HG02642 (cell line): ENCODE measurements around the gene NUMA1.

Experiments
- ATAC-seq: cut with Tn5 transposase; IDR thresholded peaks from one replicate; pipeline ENCODE4 v1.9.1; 2021; ENCODE audit warnings: mild to moderate bottlenecking; ENCODE audit not compliant: unreplicated experiment, poor library complexity

NUMA1 gene

GRCh38 chr11:72069787-72070251 is 10.5 kb downstream of the NUMA1 start:
- ATAC-seq: peak; percentile 61

GRCh38 chr11:72069200-72069599 is 11.1 kb downstream of the NUMA1 start:
- ATAC-seq: peak; percentile 33

- no peak for ATAC-seq
These were observed 12.7 kb downstream of the NUMA1 start for GRCh38 chr11:72067676-72068075.

GRCh38 chr11:72067266-72067665 is 13.1 kb downstream of the NUMA1 start:
- ATAC-seq: no peak

- no peak for ATAC-seq
These were observed 13.5 kb downstream of the NUMA1 start for GRCh38 chr11:72066855-72067254.

DNA sequence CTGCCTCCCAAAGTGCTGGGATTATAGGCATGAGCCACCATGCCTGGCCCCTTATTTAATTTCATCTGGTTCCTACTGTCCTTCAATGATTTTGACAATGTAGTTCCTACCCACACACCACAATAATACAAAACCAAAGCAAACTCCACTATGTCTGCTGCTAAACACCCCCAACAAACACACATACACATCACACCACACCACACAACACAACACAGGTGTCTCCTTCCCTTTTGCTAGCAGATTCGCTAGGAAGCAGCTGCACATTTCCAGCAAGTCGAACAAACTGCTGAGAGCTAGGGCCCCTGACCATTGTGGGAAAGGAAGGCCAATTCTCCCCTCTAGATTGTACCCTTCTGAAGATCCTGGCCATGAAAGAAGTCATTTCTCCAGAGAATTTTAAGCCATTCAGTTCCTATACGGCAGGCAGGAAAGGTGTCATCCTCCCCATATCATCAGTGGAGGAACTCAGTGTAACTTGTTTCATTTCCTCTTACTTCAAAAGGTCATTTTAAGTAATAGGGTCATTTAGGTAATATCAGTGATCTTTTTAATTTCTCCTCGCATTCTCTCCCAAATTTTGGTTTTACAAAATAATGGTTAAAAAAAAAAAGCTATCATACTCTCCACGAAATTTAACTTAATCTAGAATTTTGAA is 18.5 kb downstream of the NUMA1 start:
- no peak for ATAC-seq

- ATAC-seq: no peak
These were observed 21.8 kb downstream of the NUMA1 start for GRCh38 chr11:72058416-72059034.

DNA sequence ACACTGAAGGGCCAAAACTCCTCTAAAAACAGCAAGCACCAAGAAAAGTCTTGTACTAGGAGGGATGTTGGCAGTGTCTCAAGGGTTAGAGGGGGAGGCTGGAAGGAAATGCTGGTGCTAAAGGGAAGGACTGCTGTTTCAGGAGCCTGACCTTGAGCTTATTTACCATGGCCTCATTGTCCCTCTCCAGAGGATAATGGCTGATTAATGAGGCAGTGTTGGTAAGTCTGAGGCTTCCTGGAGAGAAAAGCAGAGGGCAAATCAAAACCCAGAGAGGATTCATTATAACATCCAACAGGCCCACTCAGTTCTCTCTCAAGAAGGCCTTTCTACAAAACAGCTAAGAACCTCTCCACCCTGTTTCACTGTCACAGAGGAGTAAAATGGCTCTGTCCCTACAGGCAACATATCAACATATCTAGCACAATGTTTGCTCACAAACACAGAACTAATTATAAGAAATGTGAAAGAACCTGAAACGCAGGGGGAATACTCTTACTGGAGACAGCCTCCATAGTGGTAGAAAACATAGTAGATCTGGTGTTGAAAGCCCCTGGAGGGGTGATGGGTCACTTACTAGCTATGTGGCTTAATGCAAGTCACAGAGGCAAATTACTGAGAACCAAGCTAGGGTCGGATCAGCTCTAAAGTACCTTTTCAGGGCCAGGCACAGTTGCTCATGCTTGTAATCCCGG is 31.4 kb downstream of the NUMA1 start:
- ATAC-seq: no peak

DNA sequence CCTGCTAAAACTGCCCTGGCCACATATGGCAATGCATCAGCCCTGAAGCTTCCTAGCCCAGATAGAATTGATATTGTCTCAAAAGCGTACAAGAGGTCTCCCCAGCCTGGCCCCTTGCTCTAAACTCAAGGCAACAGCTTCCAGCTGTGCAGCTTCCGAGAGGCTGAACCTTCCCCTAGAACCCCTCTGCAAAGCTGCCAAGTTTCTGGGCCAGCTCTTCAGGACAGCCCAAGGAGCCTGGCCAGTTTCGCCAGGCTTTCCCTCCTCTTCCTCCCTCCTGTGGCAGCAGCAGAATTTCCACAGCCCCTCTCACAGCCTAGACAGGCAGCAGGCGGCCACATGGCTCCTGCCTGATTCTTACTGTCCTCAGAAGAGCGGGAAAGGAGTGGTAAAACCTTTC is 34.5 kb downstream of the NUMA1 start:
- ATAC-seq: no peak

- no peak for ATAC-seq
These were observed 38.1 kb downstream of the NUMA1 start for GRCh38 chr11:72042064-72042745.

DNA sequence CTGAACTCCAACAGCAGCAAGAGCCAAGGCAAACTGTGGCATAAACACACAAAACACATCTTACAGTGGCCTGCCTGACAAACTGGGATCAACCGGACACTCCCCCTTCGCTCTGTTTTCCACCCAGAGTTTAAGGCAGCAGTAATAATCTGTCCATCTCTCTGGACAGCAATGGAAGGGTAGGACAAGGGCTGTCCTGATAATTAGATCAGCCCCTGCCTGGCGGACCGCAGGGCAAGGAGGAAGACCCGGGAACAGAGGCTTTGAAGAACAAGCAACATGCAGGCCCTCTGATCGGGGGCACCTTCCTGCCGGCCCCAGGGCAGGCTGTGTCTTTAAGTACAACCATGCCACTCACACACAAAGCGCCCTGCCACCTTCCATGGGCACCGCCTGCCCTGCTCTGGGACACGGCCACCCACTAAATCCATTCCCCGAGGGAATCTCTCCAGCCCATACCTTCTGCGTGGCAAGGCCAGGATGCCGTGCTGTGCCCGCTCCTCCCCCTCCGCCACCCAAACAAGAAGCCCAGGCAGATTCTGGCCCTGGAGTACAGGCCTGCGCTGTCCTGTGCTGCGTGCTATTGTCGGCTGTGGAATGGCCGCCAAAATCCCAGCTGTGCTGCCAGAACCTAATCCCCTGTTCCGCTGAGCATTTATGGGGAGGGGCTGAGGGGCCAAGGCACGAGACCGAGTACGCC is 38.8 kb downstream of the NUMA1 start:
- no peak for ATAC-seq

GRCh38 chr11:72040491-72041363 is 39.6 kb downstream of the NUMA1 start:
- ATAC-seq: no peak

DNA sequence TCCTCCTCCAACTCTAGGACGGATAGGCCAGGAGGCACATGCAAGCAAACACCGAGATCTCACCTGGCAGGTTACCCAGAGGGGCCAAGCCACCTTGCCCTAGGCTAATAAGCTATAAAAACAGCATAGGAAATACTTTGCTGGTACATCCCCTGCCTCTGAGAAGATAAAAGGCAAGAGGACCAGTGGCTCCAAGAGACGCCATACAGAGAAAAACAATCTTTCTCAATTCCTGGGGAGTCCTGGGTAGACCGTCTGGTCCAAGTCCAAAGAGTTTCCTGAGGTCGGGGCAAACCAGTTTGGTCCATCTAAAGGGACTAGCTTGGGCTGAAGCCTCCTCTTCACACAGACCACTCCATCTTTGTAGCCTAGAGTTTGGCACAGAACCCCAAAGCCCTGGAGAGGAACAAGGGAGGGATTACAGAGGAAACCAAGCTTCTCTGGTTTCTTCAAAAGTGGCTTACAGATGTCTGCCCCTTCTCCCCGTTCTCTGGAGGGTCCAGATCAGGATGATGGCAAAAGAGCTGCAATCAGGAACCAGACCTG is 40.4 kb downstream of the NUMA1 start:
- ATAC-seq: no peak

- no peak for ATAC-seq
These were observed 41.1 kb downstream of the NUMA1 start for GRCh38 chr11:72039031-72039855.

- ATAC-seq: no peak
These were observed 41.9 kb downstream of the NUMA1 start for GRCh38 chr11:72038491-72038890.

DNA sequence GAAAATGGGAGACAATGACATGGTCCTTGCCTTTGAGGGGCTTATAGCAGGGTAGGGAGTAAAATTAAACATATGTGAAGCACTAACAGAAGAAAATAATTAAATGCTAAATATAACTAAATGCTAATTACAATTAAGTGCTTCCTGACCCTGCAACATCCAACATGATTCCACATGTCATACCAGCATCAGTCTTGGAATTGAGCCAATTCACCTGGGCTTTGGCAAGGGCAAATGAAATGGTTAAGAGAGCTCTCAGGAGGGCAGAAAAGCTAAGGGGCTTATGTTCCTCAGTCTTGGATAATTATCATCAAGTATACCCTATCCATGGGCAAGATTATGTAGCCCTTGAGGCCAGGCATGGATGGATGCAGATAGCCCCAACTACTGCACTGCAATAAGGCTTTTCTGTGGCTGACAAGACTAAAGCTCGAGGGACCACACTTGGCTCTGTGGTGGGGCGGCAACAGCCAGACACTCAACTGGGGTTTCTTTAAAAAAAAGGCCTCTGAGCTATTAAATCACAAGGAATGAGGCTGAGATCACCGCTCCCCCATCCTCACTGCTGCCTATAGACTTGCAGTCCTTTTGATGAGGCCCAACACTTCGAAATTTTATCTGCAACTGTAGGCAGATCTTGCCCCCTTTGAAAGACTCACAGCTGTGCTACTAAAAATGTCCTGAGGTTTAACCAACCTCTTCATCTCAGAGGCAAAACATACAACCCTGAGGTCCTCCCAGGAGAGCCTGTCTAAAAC is 42.6 kb downstream of the NUMA1 start:
- ATAC-seq: no peak

DNA sequence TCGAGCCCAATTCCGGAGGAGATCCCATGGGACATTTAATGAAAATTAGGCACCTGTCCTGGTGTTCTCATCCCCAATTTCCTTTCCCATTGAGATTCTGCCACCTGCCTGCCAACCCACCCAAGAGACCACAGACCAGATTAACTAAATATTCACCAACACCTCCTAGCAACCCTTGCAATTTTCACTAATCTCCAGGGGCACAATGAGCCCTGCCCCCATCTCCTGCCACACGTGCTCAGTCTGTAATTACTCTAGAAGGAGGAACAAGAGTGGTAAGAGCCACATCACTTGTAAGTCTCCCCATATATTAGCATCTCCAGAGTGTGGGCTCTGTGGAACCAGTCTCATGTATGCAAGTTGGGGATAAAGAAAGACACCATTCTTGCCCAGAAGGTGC is 43.7 kb downstream of the NUMA1 start:
- no peak for ATAC-seq
